CD4-positive, alpha-beta T cell treated with Interferon alpha-2 for 1 hour (primary cell): ENCODE measurements around the gene LRRC14B.
"Not testable (repeated sequence)": the region's sequence is repeated elsewhere in the genome, so short reads cannot be mapped to it uniquely, and the experiment has no call there.

Experiments
- DNase-seq, 2 donors: peaks; one replicate each; pipeline ENCODE4 v3.0.0-alpha.2; 2020 to 2022

LRRC14B gene

DNA sequence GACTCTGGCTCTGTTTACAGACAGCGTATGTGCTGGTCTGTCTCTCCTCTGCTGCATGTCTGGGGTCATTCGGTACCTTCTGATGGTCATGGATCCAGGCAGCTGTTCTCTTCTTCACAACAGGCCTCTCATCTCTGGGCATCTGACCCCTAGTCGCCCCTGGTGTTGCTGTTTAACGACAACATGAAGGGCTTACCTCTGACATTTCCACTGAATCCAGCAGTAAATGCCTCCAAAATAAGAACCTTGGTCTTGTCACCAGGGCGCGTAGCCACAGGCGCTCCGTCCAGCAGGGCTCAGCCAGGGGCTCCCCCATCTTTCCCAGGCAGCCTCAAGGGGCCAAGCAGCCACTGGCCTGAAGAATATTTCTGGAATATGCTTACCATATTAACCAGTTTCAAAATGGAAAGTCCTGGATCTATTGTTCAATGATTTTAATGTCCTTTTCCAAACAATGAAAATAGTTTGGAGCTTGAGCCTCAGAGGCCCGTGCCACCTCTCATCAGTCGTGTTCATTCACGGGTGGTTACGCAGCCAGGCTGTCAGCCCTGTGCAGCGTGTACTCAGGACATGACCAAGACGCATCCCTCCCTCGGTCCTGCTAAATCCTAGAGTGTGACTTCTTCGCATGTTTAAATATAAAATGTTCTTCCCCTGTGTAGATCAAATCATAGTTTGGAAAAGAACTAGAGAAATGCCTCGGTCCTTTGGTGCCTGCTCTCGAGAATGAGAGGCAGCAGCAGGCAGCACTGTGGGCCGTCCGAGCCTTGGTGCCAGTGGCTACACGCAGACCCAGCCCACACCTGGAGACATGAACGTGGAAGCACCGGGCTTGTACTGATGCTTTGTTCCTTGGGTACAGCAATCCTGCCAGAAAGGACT lies 30.1 kb upstream of the LRRC14B start:
- no peak for DNase-seq

DNA sequence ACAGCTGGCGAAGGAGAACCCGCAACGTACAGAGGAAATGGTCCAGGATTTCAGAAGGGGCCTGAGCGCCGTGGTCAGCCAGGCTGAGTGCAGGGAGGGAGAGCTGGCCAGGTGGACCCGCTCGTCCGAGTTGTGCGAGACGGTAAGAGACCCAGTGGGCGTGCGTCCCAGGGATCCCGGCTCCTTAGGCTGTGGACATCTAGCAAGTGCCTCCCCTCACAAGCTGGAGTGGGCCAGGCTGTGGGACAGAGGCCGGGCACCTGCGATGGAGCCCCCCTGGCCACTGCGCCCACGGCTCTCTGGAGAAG lies 29.5 kb upstream of the LRRC14B start:
- DNase-seq = no peak

DNA sequence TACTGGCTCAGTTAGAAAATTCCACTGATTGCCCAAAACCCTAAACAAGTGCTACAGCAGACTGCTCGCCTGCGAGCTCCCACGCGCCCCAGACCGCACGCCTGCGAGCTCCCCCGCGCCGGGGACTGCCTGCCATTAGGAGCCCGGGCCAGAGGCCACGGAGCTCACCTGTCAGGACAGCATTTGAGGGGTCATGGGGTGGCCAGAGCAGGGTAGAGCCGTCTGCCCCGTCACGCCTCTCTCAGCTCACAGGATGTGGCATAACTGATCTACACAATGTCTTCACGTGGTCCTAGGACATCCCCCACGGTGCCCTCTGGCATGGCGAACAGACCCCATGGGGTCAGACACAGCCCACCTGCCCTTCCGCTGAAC lies 29.1 kb upstream of the LRRC14B start:
- DNase-seq = no peak

DNA sequence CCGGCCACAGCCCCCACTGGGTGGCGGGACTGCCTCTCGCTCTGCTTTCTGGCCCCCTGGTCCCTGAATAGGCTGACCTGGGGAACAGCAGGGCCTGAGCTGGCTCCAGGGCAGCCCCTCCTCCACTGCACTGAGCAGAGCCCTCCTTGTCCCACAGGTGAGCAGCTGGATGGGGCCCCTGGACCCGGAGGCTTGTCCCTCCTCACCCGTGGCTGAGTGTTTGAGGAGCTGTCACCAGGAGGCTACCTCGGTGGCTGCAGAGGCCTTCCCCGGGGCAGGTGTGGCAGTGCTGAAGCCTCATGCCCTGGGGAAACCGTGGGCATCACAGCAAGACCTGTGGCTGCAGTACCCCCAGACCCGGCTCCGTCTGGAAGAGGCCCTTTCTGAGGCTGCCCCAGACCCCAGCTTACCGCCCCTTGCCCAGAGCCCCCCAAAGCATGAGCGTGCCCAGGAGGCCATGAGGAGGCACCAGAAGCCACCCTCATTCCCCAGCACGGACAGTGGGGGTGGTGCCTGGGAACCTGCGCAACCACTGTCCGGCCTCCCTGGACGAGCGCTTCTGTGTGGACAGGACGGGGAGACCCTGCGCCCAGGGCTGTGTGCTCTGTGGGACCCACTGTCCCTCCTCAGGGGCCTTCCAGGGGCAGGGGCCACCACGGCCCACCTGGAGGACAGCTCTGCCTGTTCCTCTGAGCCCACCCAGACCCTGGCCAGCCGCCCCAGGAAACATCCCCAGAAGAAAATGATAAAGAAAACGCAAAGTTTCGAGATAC lies 28.5 kb upstream of the LRRC14B start:
- DNase-seq = no peak

DNA sequence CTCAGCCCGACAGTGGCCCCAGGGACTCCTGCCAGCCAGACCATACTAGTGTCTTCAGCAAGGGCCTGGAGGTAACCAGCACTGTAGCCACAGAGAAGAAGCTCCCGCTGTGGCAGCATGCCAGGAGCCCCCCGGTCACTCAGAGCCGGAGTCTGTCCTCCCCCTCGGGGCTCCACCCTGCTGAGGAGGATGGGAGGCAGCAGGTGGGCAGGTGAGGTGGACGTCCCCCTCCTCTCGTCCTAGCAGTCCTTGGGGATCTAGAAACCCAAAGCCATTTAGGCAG lies 28.0 kb upstream of the LRRC14B start:
- DNase-seq = no peak

DNA sequence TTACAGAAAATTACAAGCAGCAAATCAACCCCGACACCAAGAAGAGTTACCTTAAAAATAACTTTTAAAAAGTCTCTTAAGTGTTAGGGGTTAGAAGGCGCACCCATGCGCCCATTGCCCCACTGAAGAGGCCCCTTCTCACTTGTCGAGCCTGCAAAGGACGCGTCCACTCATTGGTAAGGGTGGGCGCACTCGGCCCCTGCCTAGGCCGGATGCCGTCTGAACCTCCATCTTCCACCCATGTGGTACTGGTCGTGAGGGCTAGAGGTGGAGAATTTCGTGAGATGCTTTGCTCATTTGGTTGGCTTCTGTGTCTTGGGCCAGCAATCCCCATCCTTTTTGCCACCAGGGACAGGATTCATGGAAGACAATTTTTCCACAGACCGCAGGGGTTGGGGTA lies 27.5 kb upstream of the LRRC14B start:
- no peak for DNase-seq

DNA sequence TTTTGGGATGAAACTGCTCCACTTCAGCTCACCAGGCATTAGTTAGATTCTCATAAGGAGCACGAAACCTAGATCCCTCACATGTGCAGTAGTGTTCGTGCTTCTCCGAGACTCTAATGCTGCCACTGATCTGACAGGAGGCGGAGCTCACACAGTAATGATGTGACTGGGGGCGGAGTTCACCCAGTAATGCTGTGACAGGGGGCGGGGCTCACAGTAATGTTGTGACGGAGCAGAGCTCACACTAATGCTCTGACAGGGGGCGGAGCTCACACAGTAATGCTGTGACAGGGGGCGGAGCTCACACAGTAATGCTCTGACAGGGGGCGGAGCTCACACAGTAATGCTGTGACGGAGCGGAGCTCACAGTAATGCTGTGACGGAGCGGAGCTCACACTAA lies 27.1 kb upstream of the LRRC14B start:
- no peak for DNase-seq

DNA sequence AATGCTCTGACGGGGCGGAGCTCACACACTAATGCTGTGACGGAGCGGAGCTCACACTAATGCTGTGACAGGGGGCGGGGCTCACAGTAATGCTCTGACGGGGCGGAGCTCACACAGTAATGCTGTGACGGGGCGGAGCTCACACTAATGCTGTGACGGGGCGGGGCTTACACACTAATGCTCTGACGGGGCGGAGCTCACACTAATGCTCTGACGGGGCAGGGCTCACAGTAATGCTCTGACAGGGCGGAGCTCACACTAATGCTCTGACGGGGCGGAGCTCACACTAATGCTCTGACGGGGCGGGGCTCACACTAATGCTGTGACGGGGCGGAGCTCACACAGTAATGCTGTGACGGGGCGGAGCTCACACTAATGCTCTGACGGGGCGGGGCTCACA lies 26.5 kb upstream of the LRRC14B start:
- not testable (repeated sequence) for DNase-seq

DNA sequence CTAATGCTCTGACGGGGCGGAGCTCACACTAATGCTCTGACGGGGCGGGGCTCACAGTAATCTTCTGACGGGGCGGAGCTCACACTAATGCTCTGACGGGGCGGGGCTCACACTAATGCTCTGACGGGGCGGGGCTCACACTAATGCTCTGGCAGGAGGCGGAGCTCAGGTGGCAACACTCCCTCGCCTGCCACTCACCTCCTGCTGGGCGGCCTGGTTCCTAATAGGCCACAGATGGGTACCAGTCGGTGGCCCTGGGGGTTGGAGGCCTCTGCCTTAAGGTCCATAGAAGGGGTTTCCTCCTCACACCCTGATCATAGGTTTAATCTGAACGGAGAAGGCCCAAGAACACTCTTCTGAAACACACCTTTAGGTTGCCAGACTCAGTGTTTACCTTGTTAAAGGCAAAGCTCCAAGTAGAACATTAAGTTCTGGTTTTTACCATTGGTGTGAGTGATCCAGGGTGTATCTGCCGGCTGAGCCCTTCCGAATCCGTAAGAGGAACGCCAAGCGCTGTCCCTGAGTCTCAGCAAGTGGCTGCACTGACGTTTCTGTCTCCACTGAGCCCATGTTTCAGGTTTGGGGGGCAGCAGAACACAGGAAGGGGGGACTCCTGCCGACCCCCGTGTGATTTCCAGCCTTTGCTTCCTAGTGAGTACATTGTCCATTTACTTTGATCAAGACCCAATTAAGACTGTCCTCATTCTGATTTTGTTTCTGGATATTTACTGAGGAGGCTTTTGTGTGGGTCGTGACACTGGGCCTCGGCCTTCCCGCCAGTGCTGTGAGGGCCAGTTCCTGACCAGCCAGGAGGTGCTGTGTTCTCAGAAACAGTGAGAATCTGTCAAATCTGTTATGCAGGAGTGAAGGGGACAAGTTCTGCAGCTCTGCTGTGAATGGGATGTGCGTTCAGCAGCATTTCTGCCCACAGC lies 24.6 kb upstream of the LRRC14B start:
- no peak for DNase-seq

DNA sequence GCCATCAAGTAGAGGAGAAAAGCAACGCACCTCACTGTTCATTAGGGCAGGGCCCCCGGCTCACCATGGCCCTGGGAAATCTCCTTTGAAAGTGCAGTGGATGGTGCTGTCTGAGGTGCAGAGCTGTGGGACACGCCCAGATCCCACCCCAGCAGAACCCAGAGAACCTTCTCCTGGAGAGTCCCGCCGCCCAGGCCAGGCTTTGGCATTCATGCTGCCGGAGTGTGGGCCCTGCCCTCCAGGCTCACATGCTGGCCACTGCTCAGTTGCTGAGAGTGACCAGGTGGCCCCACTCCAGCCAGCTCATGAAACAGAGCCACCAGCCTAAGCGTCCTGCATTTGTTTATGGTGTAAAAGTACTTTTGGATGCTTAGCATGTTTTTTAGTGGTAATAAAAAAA lies 23.8 kb upstream of the LRRC14B start:
- DNase-seq = no peak

DNA sequence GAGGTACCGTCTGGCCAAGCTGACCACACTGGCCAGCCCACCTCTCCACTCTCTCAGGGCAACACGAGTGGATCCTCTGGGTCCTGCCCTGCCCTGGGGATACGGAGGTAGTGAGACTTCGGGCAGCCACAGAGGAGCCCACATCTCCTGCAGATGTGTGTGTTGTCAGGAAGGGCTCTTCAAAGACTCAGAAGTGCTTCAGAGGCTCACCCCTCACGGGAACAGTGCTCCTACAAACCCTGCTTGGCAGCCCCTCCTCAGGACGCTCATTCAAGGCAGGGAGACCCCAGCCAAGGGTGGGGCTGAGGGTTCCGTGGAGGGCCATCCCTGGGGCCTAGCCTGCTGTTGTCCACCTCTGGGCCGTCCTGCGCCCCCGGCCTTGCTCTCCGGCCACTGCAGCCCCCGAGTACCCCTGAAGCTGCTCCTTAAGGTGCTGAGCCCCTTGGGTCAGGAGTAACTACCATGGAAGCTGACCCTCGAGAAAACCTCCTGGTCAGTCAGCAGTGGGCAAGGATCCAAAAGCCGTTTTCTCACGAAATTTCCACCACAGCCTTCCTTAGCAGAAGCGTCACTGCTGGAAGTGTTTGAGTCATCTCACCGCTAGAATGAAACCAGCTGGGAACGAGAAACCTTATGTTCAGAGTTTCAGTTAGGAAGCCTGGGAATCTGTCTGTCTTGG lies 23.2 kb upstream of the LRRC14B start:
- DNase-seq = no peak

DNA sequence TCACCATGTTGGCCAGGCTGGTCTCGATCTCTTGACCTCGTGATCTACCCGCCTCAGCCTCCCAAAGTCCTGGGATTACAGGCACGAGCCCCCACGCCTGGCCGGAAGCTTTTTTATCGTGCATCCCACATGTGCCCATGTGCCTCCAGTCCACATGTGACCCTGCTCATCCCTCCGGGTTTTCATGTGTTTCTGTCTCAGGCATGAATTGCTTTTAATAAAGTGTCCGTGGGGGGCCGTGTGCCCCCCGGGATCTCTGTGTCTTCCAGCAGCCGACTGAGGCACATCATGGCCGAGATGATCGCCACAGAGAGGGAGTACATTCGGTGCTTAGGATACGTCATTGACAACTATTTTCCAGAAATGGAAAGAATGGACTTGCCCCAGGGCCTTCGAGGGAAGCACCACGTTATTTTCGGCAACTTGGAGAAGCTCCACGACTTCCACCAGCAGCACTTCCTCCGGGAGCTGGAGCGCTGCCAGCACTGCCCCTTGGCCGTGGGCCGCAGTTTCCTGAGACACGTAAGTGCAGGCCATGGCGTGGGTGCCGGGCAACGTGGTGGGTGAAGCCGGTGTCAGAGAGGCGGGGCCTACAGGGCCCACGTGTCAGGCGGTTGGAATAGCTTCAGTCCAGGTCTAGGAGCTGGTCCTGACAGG lies 22.1 kb upstream of the LRRC14B start:
- DNase-seq = no peak

DNA sequence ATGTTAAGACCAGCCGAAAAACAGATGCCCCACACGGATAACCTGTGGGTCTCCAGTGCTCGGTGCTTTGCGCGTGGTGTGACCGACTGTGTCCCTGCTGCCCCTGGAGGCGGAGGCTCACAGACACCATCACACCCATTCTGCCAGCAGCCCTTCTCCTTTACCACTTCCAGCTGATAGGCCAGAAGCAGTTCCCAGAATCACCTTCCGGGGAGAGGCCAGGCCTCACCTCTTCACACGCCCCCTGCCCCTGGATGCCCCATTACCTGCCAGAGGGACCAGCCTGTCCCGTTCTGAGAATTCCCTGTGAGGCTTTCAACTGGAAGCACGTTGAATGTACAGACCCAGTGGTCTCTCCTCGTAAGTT lies 21.6 kb upstream of the LRRC14B start:
- no peak for DNase-seq

DNA sequence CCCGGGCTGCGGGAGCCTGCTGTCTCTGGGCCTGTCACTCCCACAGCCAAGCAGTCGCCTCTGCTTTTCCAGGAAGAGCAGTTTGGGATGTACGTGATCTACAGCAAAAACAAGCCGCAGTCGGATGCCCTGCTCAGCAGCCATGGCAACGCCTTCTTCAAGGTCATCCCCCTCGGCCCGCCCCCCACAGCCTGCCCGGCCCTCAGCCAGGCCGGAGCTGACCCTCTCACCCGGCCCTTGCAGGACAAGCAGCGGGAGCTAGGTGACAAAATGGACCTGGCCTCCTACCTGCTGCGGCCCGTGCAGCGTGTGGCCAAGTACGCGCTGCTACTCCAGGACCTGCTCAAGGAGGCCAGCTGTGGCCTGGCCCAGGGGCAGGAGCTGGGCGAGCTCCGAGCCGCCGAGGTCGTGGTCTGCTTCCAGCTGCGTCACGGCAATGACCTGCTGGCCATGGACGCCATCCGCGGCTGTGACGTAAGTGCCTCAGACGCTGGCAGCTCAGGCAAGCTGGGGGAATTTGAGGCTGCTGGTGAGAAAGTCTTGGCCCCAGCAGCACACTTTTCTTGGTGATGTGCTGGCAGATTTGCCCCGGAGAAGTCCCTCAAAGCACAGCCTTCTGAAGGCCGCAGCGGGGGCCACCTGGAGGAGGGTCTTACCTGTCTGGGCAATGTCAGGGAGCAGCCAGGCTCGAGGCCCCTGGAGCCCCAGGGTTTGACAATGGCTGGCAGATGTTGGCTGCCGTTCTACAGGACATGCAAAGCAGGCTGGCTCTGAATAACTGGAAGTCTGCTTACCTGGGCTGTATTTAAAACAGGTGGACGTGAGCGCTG lies 20.1 kb upstream of the LRRC14B start:
- DNase-seq = no peak

DNA sequence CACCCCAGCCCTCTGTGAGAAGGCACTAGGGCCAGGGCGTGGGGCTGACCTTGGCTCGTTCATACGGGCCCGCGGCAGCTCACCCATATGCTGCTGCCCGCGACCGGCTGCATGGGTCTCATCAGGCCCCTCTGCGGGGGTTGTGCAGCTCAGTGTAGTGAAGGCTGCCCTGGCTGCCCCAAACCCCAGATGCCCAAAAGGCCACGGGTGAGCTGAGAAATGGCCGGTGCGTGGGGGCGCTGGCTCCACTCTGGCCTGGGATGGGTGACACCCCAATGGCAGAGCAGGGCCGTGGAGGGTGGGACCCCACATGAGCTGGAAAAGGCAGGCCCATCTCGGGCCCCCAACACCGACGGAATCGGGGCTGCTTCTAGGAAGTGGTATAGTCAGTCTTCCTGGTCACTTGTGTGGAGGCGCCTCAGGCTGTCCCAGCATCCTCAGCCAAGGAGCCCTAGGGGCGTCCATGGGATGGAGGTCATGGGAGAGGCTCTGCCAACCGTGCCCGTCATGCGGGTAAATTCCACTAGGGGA lies 19.4 kb upstream of the LRRC14B start:
- DNase-seq = no peak

DNA sequence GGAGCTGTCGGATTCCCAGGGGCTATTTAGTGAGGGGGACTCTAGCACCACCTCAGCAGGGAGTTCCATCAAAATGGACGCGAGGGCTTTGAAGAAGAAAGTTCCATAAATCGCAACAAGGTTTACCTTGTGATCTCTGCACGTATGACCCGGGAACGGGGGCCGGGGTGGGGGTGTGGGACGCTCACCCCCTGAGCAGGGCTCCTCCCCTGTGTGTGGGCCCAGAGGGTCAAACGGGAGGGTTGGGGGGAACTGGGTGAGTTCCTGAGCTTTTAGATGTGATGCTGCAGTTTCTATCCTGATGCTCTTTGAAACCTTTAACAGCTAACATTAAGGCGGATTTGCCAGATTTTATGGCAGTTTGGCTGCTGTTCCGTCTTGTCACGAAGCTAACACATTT lies 18.9 kb upstream of the LRRC14B start:
- no peak for DNase-seq

DNA sequence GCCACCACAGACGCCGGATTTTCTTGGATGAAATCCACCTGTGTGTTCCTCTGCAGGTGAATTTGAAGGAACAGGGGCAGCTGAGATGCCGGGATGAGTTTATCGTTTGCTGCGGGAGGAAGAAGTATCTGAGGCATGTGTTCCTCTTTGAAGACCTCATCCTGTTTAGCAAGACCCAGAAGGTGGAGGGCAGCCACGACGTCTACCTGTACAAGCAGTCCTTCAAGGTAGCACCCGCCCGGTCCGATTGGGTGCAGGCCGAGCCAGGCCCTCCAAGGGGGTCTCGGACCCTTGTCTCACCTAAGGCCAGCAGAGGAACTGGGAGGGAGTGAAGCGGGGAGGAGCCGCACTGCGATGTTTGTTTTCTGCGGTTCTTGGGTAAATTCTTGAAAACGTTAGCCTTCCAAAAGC lies 18.4 kb upstream of the LRRC14B start:
- DNase-seq = no peak

DNA sequence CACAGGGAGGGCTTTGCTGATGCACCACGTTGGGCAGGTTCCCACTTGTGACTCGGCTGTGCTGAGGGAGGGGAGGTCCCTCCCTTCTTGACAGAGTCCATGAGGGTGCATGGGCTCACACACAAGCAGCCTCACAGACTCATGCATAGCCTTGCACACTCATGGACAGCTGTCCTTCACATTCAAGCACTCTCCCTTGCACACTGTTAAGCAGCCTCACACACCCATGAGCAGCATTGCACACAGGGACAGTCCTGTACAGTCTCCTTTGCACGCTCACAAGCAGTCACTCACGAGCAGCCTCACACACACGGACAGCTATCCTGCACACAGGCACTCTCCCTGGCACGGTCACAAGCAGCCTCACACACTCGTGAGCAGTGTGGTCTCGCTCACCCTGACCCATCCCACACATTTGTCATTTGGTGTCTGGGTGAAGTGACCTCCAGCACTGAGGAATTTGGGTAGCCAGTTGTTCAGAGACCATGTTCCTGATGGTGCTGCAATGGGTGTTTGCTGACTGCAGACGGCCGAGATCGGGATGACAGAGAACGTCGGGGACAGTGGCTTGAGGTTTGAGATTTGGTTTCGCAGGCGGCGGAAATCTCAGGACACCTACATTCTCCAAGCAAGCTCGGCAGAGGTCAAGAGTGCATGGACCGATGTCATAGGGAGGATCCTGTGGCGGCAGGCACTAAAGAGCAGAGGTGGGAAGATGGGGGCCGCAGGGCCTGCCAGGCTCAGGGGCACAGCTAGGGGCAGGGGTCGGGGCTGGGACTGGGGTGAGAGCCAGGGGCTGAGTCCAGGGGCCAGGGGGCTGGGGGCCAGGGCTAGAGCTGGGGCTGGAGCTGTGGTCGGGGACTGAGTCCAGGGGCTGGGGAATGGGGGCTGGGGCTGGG lies 17.7 kb upstream of the LRRC14B start:
- no peak for DNase-seq

DNA sequence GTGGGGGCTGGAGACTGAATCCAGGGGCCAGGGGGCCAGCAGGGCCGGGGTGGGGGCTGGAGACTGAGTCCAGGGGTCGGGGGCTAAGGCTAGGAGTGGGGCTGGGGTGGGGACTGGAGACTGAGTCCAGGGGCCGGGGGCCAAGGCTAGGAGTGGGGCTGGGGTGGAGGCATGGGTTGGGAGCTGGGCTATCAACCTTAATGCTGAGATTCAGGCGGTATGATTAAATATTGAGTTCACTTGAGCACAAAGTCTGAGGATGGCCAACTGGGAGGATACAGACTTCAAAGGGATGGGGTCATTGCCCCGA lies 17.0 kb upstream of the LRRC14B start:
- no peak for DNase-seq

DNA sequence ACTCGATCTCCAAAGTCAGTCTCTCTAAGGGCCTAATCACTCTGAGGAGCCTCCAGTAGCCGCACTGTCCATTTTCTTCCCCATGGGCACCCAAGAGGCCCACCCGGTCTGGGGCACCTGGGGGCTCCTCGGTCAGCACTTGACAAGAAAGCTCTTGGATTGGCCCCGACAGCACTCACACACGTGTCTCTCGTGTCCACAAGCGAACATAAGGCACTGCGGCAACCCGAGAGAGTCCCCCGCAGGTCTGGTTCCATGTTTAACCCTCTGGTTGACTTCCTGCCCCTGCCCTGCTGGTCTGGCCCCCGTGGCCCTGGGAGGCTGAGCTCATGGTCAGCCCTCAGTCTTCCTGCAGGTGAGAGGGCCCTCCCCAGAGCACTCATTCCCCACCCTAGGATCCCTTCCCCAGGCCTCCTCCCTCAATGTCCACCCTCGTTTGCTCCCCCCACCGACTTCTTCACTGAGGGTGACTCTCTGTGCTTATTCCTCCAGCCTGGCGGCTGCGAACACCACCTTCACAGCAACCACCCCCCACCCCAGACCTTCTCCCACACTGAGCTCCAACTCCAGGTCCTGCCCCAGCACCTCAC lies 16.3 kb upstream of the LRRC14B start:
- DNase-seq = no peak
